Stimulated activated CD8-positive, alpha-beta memory T cell treated with anti-CD3 and anti-CD28 coated beads, Interleukin-15, amount 100 ng/mL, for 48 hours (primary cell): ENCODE data around the gene EGR1.
A peak's percentile ranks its signal among the peaks of the same experiment; 100 is the strongest.

Source experiments
- DNase-seq, 2 donors: peaks; one replicate each; pipeline ENCODE4 v3.0.0-alpha.2; 2020; ENCODE audit warnings: low read depth in 2 of 2

The EGR1 gene

GRCh38 chr5:138453590-138453989 lies 11.7 kb upstream of the EGR1 start:
- no peak for DNase-seq

- DNase-seq: no peak
Measured at GRCh38 chr5:138454121-138454520, 11.2 kb upstream of the EGR1 start.

- DNase-seq: no peak
Measured at GRCh38 chr5:138455232-138455930, 9.9 kb upstream of the EGR1 start.

GRCh38 chr5:138457531-138458275 lies 7.6 kb upstream of the EGR1 start:
- DNase-seq: no peak

GRCh38 chr5:138458384-138458783 lies 6.9 kb upstream of the EGR1 start:
- DNase-seq: no peak

GRCh38 chr5:138458856-138459255 lies 6.4 kb upstream of the EGR1 start:
- no peak for DNase-seq

GRCh38 chr5:138459311-138459933 lies 5.9 kb upstream of the EGR1 start:
- DNase-seq: peak; percentile 87 to 88

GRCh38 chr5:138460032-138460693 lies 5.1 kb upstream of the EGR1 start:
- DNase-seq: no peak

- no peak for DNase-seq
Measured at GRCh38 chr5:138461343-138462125, 3.7 kb upstream of the EGR1 start.

GRCh38 chr5:138463419-138464007 lies 1.8 kb upstream of the EGR1 start:
- no peak for DNase-seq

- peak; percentile 86 to 91 for DNase-seq
Measured at GRCh38 chr5:138464008-138464387, 1.3 kb upstream of the EGR1 start.

- peak; percentile 90 to 92 for DNase-seq
Measured at GRCh38 chr5:138464388-138465260, 655 bp upstream of the EGR1 start.

GRCh38 chr5:138466125-138466899 lies 1.0 kb downstream of the EGR1 start:
- no peak for DNase-seq

GRCh38 chr5:138466900-138467710 lies 1.8 kb downstream of the EGR1 start:
- no peak for DNase-seq

GRCh38 chr5:138467711-138468132 lies 2.4 kb downstream of the EGR1 start:
- DNase-seq: no peak

GRCh38 chr5:138468133-138468965 lies 3.1 kb downstream of the EGR1 start:
- no peak for DNase-seq

- no peak for DNase-seq
Measured at GRCh38 chr5:138468966-138469539, 3.8 kb downstream of the EGR1 start.
